Smooth muscle cell (in vitro differentiated cells): Measurements from ENCODE around the gene MLLT10. TPM values are rescaled to one million over a fixed set of nuclear protein-coding genes. Genes with fewer than 3 reads are reported as not detected.
A peak's percentile ranks its signal among the peaks of the same experiment; 100 is the strongest.

Source experiments
- DNase-seq: peaks from one replicate; lab custom pipeline; 2025; ENCODE audit not compliant: unreplicated experiment; lab: John Stamatoyannopoulos, UW
- H2AFZ ChIP-seq: fragments of 200-600 bp; sonication (generic); 2 replicates; pipeline ENCODE4 v1.6.0; 2016; ENCODE audit warnings: antibody characterized with exemption, low read depth, mild to moderate bottlenecking
- H3F3A ChIP-seq: fragments of 200-600 bp; sonication (generic); 2 replicates; pipeline ENCODE4 v1.6.0; 2017; ENCODE audit warnings: antibody characterized with exemption, low read depth
- H3K27ac ChIP-seq: fragments of 200-600 bp; sonication (generic); 2 replicates; pipeline ENCODE4 v1.5.1; 2016; ENCODE audit warnings: low read depth, mild to moderate bottlenecking
- H3K27me3 ChIP-seq: fragments of 200-600 bp; sonication (generic); 2 replicates; pipeline ENCODE4 v1.6.1; 2016; ENCODE audit warnings: low read depth, mild to moderate bottlenecking
- H3K36me3 ChIP-seq: fragments of 200-600 bp; sonication (generic); 2 replicates; pipeline ENCODE4 v1.5.1; 2016; ENCODE audit warnings: low read depth
- H3K4me1 ChIP-seq: fragments of 200-600 bp; sonication (generic); 2 replicates; pipeline ENCODE4 v1.5.1; 2016; ENCODE audit warnings: low read depth
- H3K4me2 ChIP-seq: fragments of 200-600 bp; sonication (generic); 2 replicates; pipeline ENCODE4 v1.6.0; 2016; ENCODE audit warnings: mild to moderate bottlenecking
- H3K4me3 ChIP-seq: fragments of 200-600 bp; sonication (generic); 2 replicates; pipeline ENCODE4 v1.5.1; 2016; ENCODE audit warnings: mild to moderate bottlenecking
- H3K79me2 ChIP-seq: fragments of 200-600 bp; sonication (generic); 2 replicates; pipeline ENCODE4 v1.6.0; 2016; ENCODE audit warnings: low read depth, mild to moderate bottlenecking
- H3K9ac ChIP-seq: fragments of 200-600 bp; sonication (generic); 2 replicates; pipeline ENCODE4 v1.6.0; 2016; ENCODE audit warnings: low read depth
- H3K9me3 ChIP-seq: fragments of 200-600 bp; sonication (generic); replicated peaks from 2 replicates; pipeline ENCODE4 v1.5.1; 2016; ENCODE audit warnings: low read depth
- H4K20me1 ChIP-seq: fragments of 200-600 bp; sonication (generic); 2 replicates; pipeline ENCODE4 v1.6.0; 2016; ENCODE audit warnings: low read depth
- CTCF ChIP-seq: fragments of 200-600 bp; sonication (generic); IDR thresholded peaks from 2 replicates; pipeline ENCODE4 v1.5.1; 2017; ENCODE audit warnings: borderline replicate concordance, mild to moderate bottlenecking, antibody characterized with exemption; ENCODE audit not compliant: insufficient read depth, poor library complexity, severe bottlenecking
- WGBS: methylation state at CpG from one replicate; pipeline ENCODE4 v1.1.7; 2016; ENCODE audit warnings: low lambda C conversion rate; 5-methylcytosine and 5-hydroxymethylcytosine counted together
- polyA plus RNA-seq: library from polyadenylated mRNA; unstranded; fragments of >200 nt; fragmentation: Nextera tagmentation; extraction: Ambion mirVana; gene quantifications from 2 replicates; pipeline ENCODE4 v1.2.1, GENCODE V29; 2016
- total RNA-seq: library from RNA; depleted of rRNA; stranded (reverse); fragments of >200 nt; gene quantifications from 2 replicates; pipeline ENCODE4 v1.2.3, GENCODE V29; 2014

MLLT10 gene
- total and polyA plus RNA-seq, 2 experiments from 2014 or later = 6.8 to 43.6 TPM

GRCh38 chr10:21508706-21509331 is 25.2 kb upstream of the MLLT10 start:
- Histone ChIP-seq H3F3A (peaks cover 16% of the 10 kb centered on the region), H3K4me2 (peak overlapping the region; percentile 98), H3K9me3 (no peaks in the 10 kb centered on the region), H4K20me1 (no peaks in the 10 kb centered on the region), H2AFZ (peak overlapping the region; percentile 91), H3K79me2 (peaks cover 51% of the 10 kb centered on the region), H3K27me3 (no peaks in the 10 kb centered on the region), H3K4me3 (peak overlapping the region; percentile 61), H3K27ac (peak overlapping the region; percentile 84), H3K9ac (peak overlapping the region; percentile 84), H3K4me1 (peaks cover 88% of the 10 kb centered on the region), H3K36me3 (no peaks in the 10 kb centered on the region)
- 17% methylated on average over 43 of the region's 43 CpGs for WGBS
- no peak for TF ChIP-seq CTCF
- DNase-seq = no peak

- peak overlapping the region; percentile 84 for H3K27ac ChIP-seq
- H3F3A ChIP-seq = peaks cover 16% of the 10 kb centered on the region
- H2AFZ ChIP-seq = peak overlapping the region; percentile 91
- H4K20me1 ChIP-seq = no peaks in the 10 kb centered on the region
- 28% methylated on average over 46 of the region's 58 CpGs for WGBS
- no peak for DNase-seq
- peak overlapping the region; percentile 98 for H3K4me2 ChIP-seq
- peaks cover 89% of the 10 kb centered on the region for H3K4me1 ChIP-seq
- no peaks in the 10 kb centered on the region for H3K27me3 ChIP-seq
- peak overlapping the region; percentile 61 for H3K4me3 ChIP-seq
- no peaks in the 10 kb centered on the region for H3K36me3 ChIP-seq
- H3K9me3 ChIP-seq = no peaks in the 10 kb centered on the region
- peak overlapping the region; percentile 84 for H3K9ac ChIP-seq
- H3K79me2 ChIP-seq = peaks cover 58% of the 10 kb centered on the region
- TF ChIP-seq CTCF = no peak
These were observed 24.4 kb upstream of the MLLT10 start for GRCh38 chr10:21509341-21510240.

- WGBS = 4% methylated on average over 23 of the region's 39 CpGs
- no peaks in the 10 kb centered on the region for H3K9me3 ChIP-seq
- peaks cover 16% of the 10 kb centered on the region for H3F3A ChIP-seq
- H3K4me1 ChIP-seq = peaks cover 81% of the 10 kb centered on the region
- H3K4me2 ChIP-seq = peak overlapping the region; percentile 98
- peak overlapping the region; percentile 84 for H3K9ac ChIP-seq
- no peaks in the 10 kb centered on the region for H3K36me3 ChIP-seq
- no peak for TF ChIP-seq CTCF
- H4K20me1 ChIP-seq = no peaks in the 10 kb centered on the region
- DNase-seq = no peak
- H2AFZ ChIP-seq = peak overlapping the region; percentile 91
- peak overlapping the region; percentile 61 for H3K4me3 ChIP-seq
- peak overlapping the region; percentile 84 for H3K27ac ChIP-seq
- no peaks in the 10 kb centered on the region for H3K27me3 ChIP-seq
- H3K79me2 ChIP-seq = peaks cover 67% of the 10 kb centered on the region
These were observed 23.6 kb upstream of the MLLT10 start for GRCh38 chr10:21510241-21511094.
